K562 (cell line): Measurements from ENCODE around the gene IL3RA.

Source experiments
- CTCF ChIP-seq, 3 experiments: IDR thresholded peaks in 2 of 3; conservative IDR thresholded peaks in 1 of 3; 2 replicates each; pipeline ENCODE4 v1.5.1; 2011 to 2012; ENCODE audit warnings: low read length in 3 of 3, mild to moderate bottlenecking in 3 of 3, control low read depth in 2 of 3, improper control_type of control experiment in 1 of 3, inconsistent platforms in 1 of 3, low read depth in 1 of 3, mixed read lengths in 1 of 3, moderate library complexity in 1 of 3; ENCODE audit not compliant: insufficient read depth in 2 of 3
- MCM3 ChIP-seq: fragments of 450-650 bp; IDR thresholded peaks from 2 replicates; pipeline ENCODE4 v1.6.1; 2016
- RHOXF2B ChIP-seq: fragments of 250-450 bp; sonication (Bioruptor Pico); conservative IDR thresholded peaks from 2 replicates; pipeline ENCODE4 v1.5.1; 2021
- TGIF2 ChIP-seq: sonication (generic); formaldehyde crosslinking; IDR thresholded peaks from 2 replicates; pipeline ENCODE4 v1.8.1; 2022; ENCODE audit warnings: mild to moderate bottlenecking, missing genetic modification reagents, moderate library complexity
- ZNF143 ChIP-seq: sonication (generic); formaldehyde crosslinking; IDR thresholded peaks from 2 replicates; pipeline ENCODE4 v1.9.0; 2022; ENCODE audit warnings: mild to moderate bottlenecking, missing genetic modification reagents
- ZNF217 ChIP-seq: sonication (generic); formaldehyde crosslinking; IDR thresholded peaks from 2 replicates; pipeline ENCODE4 v1.8.0; 2022; ENCODE audit warnings: mild to moderate bottlenecking, missing genetic modification reagents

- TF ChIP-seq MCM3 (no peak), ZNF143 (CRISPR knock-in tag) (no peak), CTCF (IDR thresholded peaks at IDR 0.05 in 2 of 3, conservative IDR thresholded peaks at IDR 0.05 in 1 of 3; ENCODE audit: insufficient read depth in 2 of 3, low read depth in 1 of 3, low read length in 3 of 3) (no peak), RHOXF2B (CRISPR knock-in tag) (no peak), ZNF217 (CRISPR knock-in tag) (no peak), TGIF2 (no peak)
Observed at GRCh38 chrX:1411326-1411725, 74.7 kb downstream of the IL3RA start.
